Measurements from ENCODE around the gene STRIP2. TPM values are rescaled to one million over a fixed set of nuclear protein-coding genes. Genes with fewer than 3 reads are reported as not detected.
A peak's percentile ranks its signal among the peaks of the same experiment; 100 is the strongest.

Gene STRIP2
- total RNA-seq, 1 donor = 0.42 TPM

DNA sequence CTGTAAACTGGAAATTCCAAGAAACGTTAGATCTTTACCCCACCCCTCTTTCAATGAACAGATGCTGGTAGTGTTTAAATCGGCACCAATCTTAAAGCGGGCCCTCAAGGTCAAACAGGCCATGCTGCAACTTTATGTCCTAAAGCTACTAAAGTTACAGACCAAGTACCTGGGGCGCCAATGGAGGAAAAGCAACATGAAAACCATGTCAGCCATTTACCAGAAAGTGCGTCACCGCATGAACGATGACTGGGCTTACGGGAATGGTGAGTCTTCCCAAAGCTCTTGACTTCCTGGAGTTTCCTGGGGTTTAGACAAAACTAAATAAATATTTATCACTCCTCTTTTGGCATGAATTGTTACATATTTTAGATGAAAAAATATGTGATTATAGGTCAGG, 48.5 kb downstream of the STRIP2 start:
- no peaks in the 10 kb centered on the region for H3K4me1 ChIP-seq (ENCODE audit: insufficient read depth, low read length)
- no peak overlapping the region for H3K4me3 ChIP-seq (ENCODE audit: low read length)
- H3K9me3 ChIP-seq (ENCODE audit: low read depth, low read length) = no peaks in the 10 kb centered on the region

DNA sequence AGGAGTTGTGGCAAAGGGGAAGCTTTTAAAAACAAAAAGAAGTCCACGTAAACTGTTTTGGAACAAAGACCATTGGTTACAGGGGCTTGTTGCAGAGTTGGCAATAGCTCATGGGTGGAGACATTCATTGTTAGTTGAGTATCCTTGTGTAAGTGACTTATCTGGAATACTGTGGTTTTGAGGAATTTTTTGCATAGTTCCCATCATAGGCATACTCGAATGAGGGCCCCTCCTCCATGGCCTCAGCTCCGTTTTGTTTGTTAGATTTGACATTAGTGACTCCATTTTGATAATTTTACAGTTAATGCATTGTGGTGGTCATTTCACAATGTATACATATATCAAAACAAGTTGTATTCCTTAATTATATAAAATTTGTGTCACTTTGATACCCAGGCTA, 55.3 kb downstream of the STRIP2 start:
- Histone ChIP-seq H3K4me3 (ENCODE audit: low read length) (no peak overlapping the region), H3K9me3 (ENCODE audit: low read depth, low read length) (no peaks in the 10 kb centered on the region), H3K27me3 (ENCODE audit: insufficient read depth, low read length) (no peaks in the 10 kb centered on the region), H3K4me1 (ENCODE audit: insufficient read depth, low read length) (no peaks in the 10 kb centered on the region)

More for the DNA sequence above, 48.5 kb downstream of the STRIP2 start:
- H3K27me3 ChIP-seq (ENCODE audit: insufficient read depth, low read length) = no peaks in the 10 kb centered on the region

DNA sequence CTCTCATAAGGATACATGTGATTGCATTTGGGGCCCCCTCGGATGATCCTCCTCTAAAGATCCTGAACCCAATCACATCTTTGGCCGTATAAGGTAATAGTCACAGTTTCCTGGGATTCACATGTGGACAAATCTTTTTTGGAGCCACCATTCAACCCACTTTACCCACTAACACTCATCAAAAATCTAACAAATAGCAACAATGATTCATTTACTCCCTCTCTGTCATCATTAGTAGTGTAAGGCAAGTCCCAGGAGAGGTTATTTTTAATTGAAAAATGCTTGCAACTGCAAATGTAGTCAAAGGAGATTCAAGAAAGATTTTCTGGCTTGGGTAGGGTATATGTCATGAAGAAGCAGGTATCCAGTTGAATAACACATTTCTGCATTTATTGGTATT, 58.2 kb downstream of the STRIP2 start:
- H3K4me3 ChIP-seq (ENCODE audit: low read length) = no peak overlapping the region
- no peaks in the 10 kb centered on the region for H3K27me3 ChIP-seq (ENCODE audit: insufficient read depth, low read length)
- no peaks in the 10 kb centered on the region for H3K4me1 ChIP-seq (ENCODE audit: insufficient read depth, low read length)
- no peaks in the 10 kb centered on the region for H3K9me3 ChIP-seq (ENCODE audit: low read depth, low read length)

DNA sequence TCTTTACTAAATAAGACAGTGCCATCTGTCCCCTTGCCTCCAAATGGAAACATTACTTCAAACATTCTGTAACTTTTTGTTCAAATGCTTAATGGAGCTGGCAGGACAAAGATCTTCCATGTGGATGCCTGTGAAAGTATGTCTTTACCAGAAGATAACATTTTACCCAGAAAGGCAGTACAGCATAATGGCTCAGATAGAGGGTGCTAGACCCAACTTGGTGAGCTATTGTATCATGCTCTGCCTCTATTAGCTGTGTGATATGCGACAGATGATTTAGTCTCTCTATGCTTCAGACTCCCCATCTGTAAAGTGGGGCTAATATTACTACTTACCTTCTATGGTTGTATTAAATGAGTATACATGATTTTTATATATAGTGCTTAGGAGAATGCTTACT, 59.3 kb downstream of the STRIP2 start:
- no peaks in the 10 kb centered on the region for H3K9me3 ChIP-seq (ENCODE audit: low read depth, low read length)
- no peaks in the 10 kb centered on the region for H3K4me1 ChIP-seq (ENCODE audit: insufficient read depth, low read length)
- no peak overlapping the region for H3K4me3 ChIP-seq (ENCODE audit: low read length)
- no peaks in the 10 kb centered on the region for H3K27me3 ChIP-seq (ENCODE audit: insufficient read depth, low read length)

DNA sequence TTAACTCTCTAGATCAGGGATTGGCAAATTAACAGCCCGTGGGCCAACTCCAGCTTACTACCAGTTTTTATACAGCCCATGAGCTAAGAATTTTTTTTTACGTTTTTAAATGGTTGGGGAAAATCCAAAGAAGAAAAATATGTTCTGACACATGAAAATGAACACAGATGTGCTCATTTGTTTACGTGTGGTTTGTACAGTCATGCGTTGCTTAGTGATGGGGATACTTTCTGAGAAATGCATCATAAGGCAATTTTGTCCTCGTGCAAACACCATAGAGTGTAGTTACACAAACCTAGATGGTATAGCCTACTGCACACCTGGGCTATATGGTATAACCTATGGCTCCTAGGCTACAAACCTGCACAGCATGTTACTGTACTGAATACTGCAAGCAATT, 59.8 kb downstream of the STRIP2 start:
- H3K27me3 ChIP-seq (ENCODE audit: insufficient read depth, low read length) = no peaks in the 10 kb centered on the region
- no peaks in the 10 kb centered on the region for H3K9me3 ChIP-seq (ENCODE audit: low read depth, low read length)
- H3K4me3 ChIP-seq (ENCODE audit: low read length) = no peak overlapping the region
- H3K4me1 ChIP-seq (ENCODE audit: insufficient read depth, low read length) = no peaks in the 10 kb centered on the region

DNA sequence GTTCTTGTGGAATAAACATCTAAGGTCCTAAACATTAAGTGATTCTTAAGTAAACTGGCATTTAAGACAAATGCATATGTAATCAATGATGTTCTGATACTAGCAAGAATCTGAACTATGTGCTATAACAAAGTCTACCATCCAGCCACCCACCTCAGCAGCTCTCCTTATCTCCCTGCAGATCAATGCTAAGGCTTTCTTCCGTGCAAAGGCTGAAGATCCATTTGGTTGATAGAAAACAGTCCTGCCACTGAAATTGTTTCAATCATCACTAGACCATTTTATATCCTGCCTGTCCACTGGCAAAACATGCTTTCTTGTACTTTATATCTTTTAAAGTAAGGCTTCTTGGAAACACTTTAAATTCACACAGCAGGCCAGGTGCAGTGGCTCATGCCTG, 61.8 kb downstream of the STRIP2 start:
- Histone ChIP-seq H3K9me3 (ENCODE audit: low read depth, low read length) (no peaks in the 10 kb centered on the region), H3K4me3 (ENCODE audit: low read length) (no peak overlapping the region), H3K27me3 (ENCODE audit: insufficient read depth, low read length) (no peaks in the 10 kb centered on the region), H3K4me1 (ENCODE audit: insufficient read depth, low read length) (no peaks in the 10 kb centered on the region)

DNA sequence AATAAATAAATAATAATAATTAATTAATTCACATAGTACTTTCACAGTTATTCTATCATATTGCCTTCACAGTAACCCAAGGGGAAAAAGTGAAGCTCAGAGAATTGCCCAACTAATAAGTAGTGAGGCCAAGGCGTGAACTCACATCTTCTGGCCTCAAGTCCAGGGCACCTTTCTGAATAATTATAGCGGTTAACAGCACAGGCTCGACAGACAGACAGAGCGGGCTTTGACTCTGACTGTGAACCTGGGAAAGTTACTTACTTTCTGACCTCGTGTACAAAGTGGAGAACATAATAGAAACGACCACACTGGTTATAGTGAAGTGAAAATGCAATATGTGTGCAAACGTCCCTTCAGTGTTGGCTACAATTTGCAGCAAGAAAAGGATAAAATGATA, 62.4 kb downstream of the STRIP2 start:
- no peaks in the 10 kb centered on the region for H3K9me3 ChIP-seq (ENCODE audit: low read depth, low read length)
- H3K4me3 ChIP-seq (ENCODE audit: low read length) = no peak overlapping the region
- no peaks in the 10 kb centered on the region for H3K27me3 ChIP-seq (ENCODE audit: insufficient read depth, low read length)
- H3K4me1 ChIP-seq (ENCODE audit: insufficient read depth, low read length) = peaks cover 2% of the 10 kb centered on the region

DNA sequence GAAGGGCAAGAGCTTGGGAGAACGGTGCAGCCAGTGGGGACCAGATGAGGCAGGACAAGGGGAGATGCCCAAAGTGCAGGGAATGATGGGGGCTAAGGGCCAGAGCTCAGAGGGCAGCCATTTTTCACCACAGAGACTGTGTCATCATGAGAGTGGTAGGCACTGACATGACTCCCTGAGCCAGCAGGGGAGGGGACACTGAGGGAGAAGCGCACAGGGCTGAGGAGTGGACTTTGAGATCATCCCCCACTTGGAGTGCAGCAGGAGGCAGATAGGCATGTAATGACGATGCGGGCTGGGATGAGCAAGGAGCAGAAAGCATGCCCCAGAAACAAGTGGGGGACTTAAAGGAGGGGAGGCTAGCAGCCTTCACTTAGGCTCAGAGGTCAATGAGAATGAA, 62.9 kb downstream of the STRIP2 start:
- Histone ChIP-seq H3K27me3 (ENCODE audit: insufficient read depth, low read length) (no peaks in the 10 kb centered on the region), H3K4me3 (ENCODE audit: low read length) (no peak overlapping the region), H3K9me3 (ENCODE audit: low read depth, low read length) (no peaks in the 10 kb centered on the region), H3K4me1 (ENCODE audit: insufficient read depth, low read length) (peaks cover 5% of the 10 kb centered on the region)

DNA sequence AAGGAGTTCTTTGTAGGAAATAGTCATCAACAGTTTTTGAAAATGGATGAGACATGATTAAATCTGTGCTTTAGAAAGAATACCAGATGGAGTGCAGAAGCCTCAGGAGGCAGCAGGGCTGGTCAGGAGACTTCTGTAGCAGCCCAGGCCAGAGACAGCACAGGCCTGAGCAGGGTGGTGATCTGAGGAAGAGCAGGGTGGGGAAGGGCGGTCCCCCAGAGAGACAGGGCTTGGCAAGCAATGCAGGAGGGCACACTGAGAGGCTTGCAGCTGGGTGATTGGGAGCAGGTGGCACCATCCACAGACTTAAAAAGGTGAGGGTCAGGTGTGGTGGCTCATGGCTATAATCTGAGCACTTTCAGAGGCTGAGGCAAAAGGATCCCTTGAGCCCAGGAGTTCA, 63.8 kb downstream of the STRIP2 start:
- H3K4me1 ChIP-seq (ENCODE audit: insufficient read depth, low read length) = peaks cover 11% of the 10 kb centered on the region
- no peaks in the 10 kb centered on the region for H3K27me3 ChIP-seq (ENCODE audit: insufficient read depth, low read length)
- no peak overlapping the region for H3K4me3 ChIP-seq (ENCODE audit: low read length)
- no peaks in the 10 kb centered on the region for H3K9me3 ChIP-seq (ENCODE audit: low read depth, low read length)

DNA sequence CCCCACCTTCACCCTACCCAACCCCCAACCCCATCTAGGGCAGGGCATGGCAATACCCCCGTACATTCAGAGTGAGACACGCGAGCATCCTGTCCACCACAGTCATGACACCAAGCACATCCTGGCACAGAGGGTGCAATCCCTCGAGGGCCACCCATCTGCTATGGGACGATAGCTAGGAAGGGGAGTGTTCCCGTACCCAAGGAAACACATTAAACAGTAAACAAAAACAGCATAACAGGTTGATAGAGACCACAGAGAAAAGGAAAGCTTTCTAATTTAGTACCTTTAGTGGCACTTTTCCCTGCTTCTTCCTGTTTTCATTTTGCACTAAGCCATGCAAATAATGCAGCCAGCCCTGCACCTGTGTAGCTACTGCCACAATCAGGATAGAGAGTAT, 65.8 kb downstream of the STRIP2 start:
- no peak overlapping the region for H3K4me3 ChIP-seq (ENCODE audit: low read length)
- no peaks in the 10 kb centered on the region for H3K9me3 ChIP-seq (ENCODE audit: low read depth, low read length)
- no peaks in the 10 kb centered on the region for H3K27me3 ChIP-seq (ENCODE audit: insufficient read depth, low read length)
- peaks cover 14% of the 10 kb centered on the region for H3K4me1 ChIP-seq (ENCODE audit: insufficient read depth, low read length)

DNA sequence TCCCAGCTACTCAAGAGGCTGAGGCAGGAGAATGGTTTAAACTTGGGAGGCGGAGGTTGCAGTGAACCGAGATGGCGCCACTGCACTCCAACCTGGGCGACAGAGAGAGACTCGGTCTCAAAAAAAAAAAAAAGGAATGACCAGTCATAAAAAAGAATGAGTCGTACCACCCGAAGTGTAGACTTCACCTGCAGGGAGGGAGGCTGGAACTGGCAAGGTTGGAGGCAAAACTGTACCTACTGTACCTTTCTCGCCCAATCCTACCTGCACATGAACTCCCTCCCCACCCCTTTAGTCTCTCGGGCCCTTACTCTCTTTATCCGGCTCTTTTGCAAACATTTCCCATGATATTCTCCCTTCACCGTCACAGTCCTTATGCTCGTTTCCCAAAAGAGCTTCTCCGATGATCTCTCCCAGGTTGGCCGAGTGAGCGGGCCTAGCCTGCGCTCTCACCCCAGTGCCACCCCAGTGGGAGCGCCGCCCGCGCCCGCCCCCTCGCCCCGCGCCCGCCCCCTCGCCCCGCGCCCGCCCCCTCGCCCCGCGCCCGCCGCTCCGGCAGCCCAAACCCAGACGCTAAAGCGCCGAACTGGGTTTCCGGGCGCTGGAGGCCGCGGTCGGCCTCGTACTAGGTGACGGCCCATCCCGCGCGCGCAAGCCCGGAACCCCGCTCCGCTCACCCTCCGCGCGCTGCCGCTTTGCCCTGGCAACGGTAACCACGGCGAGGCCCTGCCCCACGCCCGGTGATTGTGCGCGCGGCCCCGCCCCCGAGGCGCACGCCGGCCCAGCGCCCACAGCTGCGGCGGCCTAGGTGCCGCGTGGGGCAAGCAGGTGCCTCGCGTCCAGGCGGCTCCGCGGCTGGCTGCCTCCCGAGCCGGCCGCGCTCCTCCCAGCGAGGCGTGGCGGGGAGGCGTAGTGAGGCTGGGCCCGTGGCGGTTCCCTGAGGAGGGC, 67.8 kb downstream of the STRIP2 start, which contains the start of gene SMKR1:
Gene SMKR1, plus strand, starts transcription at position 772 of the 948 bp plus-strand sequence. CDS start 294 bp downstream, outside the sequence.
- no peaks in the 10 kb centered on the region for H3K27me3 ChIP-seq (ENCODE audit: insufficient read depth, low read length)
- peaks cover 14% of the 10 kb centered on the region for H3K4me1 ChIP-seq (ENCODE audit: insufficient read depth, low read length)
- H3K4me3 ChIP-seq (ENCODE audit: low read length) = peak within 1 kb of the TSS; percentile 40
- no peaks in the 10 kb centered on the region for H3K9me3 ChIP-seq (ENCODE audit: low read depth, low read length)

DNA sequence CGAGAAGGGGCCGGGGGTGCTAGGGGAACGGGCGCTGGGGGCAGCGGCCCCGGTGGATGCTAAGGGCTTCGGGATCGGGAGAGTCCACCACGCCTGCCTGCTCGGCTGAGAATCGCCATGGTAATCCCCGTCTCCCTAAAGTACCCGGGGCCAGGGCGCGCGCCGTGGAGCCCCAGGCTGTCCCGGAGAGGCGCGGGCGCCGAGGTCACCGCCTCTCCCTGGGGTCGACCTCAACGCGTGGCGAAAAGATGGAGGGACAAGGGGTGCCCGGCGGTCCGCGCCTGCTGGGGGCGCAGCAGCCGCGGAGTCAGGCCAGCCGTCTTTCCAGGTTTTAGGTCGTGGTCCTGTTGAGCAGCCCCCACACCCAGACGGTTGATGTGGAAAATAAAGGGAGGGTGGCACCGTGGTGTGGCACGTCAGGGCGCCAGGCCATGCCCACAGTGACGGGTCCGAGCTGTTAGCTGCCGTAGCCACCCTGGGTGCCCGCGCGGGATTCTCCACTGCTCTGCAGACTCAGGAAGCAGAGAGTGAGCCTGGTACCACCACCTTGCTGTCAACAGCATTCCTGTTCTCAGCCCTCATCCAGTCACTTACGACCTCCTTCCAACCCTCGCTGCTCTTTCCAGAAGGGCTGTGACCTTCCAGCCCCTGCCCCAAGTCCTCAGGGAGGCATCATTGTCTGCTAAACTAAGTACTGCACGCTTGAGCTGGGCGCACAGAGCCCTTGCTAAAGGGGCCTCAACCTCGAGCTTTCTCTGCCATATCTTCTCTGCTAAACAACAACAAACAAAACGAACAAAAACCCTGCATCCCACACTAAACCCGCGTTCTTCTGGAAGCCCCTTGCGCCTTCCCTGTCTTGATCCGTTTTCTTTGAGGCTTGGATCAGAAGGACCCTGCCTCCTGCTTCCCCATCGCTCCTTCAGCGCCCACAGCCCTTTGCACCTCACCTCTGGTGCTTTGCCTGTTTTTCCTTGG, 68.8 kb downstream of the STRIP2 start:
- Histone ChIP-seq H3K9me3 (ENCODE audit: low read depth, low read length) (no peaks in the 10 kb centered on the region), H3K4me3 (ENCODE audit: low read length) (peak overlapping the region; percentile 40), H3K4me1 (ENCODE audit: insufficient read depth, low read length) (peaks cover 14% of the 10 kb centered on the region)

DNA sequence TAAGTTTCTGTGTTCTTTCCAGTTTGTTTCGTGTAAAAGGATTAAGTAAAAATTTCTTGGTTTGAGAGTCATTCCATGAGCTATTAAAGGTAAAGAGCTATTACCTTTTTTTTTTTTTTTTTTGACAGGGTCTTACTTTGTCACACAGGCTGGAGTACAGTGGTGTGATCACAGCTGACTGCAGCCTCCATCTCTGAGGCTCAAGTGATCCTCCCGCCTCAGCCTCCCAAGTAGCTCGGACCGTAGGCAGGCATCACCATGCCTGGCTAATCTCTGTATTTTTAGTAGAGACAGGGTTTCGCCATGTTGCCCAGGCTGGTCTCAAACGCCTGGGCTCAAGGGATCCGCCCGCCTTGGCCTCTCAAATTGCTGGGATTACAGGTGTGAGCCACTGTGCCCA, 69.5 kb downstream of the STRIP2 start:
- no peaks in the 10 kb centered on the region for H3K27me3 ChIP-seq (ENCODE audit: insufficient read depth, low read length)
- no peak overlapping the region for H3K4me3 ChIP-seq (ENCODE audit: low read length)
- peaks cover 14% of the 10 kb centered on the region for H3K4me1 ChIP-seq (ENCODE audit: insufficient read depth, low read length)
- H3K9me3 ChIP-seq (ENCODE audit: low read depth, low read length) = no peaks in the 10 kb centered on the region

More for the DNA sequence above, 68.8 kb downstream of the STRIP2 start:
- H3K27me3 ChIP-seq (ENCODE audit: insufficient read depth, low read length) = no peaks in the 10 kb centered on the region

DNA sequence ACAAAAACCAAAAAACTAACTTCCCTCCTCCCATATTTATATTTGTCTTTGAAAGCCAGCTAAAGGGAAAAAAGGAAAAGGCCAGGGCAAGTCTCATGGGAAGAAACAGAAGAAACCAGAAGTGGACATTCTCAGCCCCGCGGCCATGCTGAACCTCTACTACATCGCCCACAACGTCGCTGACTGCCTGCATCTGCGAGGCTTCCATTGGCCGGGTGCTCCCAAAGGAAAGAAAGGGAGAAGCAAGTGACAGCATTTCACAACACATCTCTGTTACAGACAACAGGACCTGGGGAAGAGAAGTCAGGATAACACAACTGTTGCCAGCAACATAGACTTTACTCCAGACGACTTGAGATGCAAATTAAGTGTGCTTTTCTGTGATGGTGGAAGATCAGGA, 78.0 kb downstream of the STRIP2 start:
- no peaks in the 10 kb centered on the region for H3K27me3 ChIP-seq (ENCODE audit: insufficient read depth, low read length)
- H3K9me3 ChIP-seq (ENCODE audit: low read depth, low read length) = no peaks in the 10 kb centered on the region
- H3K4me1 ChIP-seq (ENCODE audit: insufficient read depth, low read length) = no peaks in the 10 kb centered on the region
- H3K4me3 ChIP-seq (ENCODE audit: low read length) = no peak overlapping the region

DNA sequence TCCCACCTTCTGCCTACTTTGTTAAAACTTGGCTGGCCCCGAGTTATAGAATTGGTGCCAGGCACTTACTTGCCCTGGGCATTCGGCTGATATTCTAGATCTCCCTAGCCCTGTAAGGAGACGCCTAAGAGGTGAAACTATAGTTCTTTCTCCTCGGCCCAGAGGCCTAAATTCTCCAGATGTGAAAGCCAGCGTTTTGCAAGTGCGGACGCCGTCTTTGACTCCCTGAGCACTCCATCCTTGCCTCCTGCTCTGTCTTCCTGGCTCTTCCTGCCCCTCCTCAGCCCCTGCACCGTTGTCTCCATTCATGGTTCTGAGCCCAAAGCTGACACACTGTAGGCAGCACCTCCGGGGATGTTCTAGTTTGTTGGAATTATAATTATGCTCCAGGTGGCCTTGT, 79.3 kb downstream of the STRIP2 start:
- no peaks in the 10 kb centered on the region for H3K4me1 ChIP-seq (ENCODE audit: insufficient read depth, low read length)
- no peak overlapping the region for H3K4me3 ChIP-seq (ENCODE audit: low read length)
- no peaks in the 10 kb centered on the region for H3K9me3 ChIP-seq (ENCODE audit: low read depth, low read length)
- H3K27me3 ChIP-seq (ENCODE audit: insufficient read depth, low read length) = no peaks in the 10 kb centered on the region

Data from mononuclear cell (primary cell).